ENCODE measurements around the gene REEP1. TPM values are rescaled to one million over a fixed set of nuclear protein-coding genes. Genes with fewer than 3 reads are reported as not detected.

Gene REEP1
- total and polyA plus RNA-seq, 2 of the 4 experiments (the other 2 are of a cell fraction): under 0.01 to 0.03 TPM

DNA sequence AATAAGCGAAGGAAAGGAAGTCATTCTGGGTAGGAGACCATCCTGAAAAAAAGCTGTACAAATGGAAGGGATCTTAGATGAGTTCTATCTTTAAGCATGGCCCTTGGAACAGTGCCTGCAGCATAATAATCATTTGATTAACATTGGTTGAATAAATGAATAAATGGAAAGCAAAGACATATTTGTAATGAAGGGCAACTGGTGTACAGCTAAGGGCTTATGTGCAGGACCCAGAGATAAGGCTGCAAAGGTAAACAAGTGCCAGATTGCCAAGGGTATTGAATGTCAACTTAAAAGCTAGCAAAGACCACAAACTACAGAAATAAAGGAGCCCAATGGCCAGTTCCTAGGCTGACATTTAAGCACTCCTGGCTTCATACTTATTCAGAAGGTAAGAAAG, 161.6 kb downstream of the REEP1 start:
- Histone ChIP-seq H3K36me3 (ENCODE audit: control insufficient read depth, insufficient read depth, low read length) (peaks cover 28% of the 10 kb centered on the region), H3K79me1 (ENCODE audit: low read depth in 1 of 2, low read length in 2 of 2) (peaks cover 14 to 26% of the 10 kb centered on the region in 2 experiments), H3K9me1 (ENCODE audit: insufficient read depth, low read length) (no peaks in the 10 kb centered on the region; the same call in 1 of the 2 replicates), H4K91ac (ENCODE audit: insufficient read depth, low read depth, low read length) (no peak overlapping the region), H2BK20ac (ENCODE audit: low read depth, low read length) (no peak overlapping the region), H2AFZ (replicated peaks; ENCODE audit: low read length, poor library complexity) (no peak overlapping the region), H2BK15ac (ENCODE audit: low read depth, low read length) (no peak overlapping the region), H3K4me3 (ENCODE audit: insufficient read depth, low read depth, low read length) (no peak overlapping the region), H2AK5ac (ENCODE audit: low read depth, low read length) (no peak overlapping the region), H2AK9ac (replicated peaks; ENCODE audit: low read depth, low read length, poor library complexity) (no peak overlapping the region), H3K9me3 (ENCODE audit: control insufficient read depth, insufficient read depth, low read length) (no peaks in the 10 kb centered on the region), H3K4me2 (ENCODE audit: low read depth, low read length) (no peak overlapping the region), H2BK5ac (ENCODE audit: low read depth, low read length, poor library complexity, severe bottlenecking) (no peak overlapping the region), H3K18ac (ENCODE audit: low read depth, low read length) (no peak overlapping the region), H4K5ac (ENCODE audit: low read depth, low read length) (no peak overlapping the region), H3K9ac (ENCODE audit: low read depth, low read length) (no peak overlapping the region), H3K27ac (ENCODE audit: insufficient read depth, low read length) (no peak overlapping the region), H3K56ac (ENCODE audit: extremely low read depth, insufficient read depth, low read length) (no peak overlapping the region), H3K27me3 (ENCODE audit: control insufficient read depth, insufficient read depth, low read length) (no peaks in the 10 kb centered on the region), H2BK120ac (ENCODE audit: low read depth, low read length) (no peak overlapping the region), H3K23ac (ENCODE audit: low read depth, low read length) (no peak overlapping the region), H3K14ac (replicated peaks; ENCODE audit: low read depth, low read length) (no peak overlapping the region), H4K20me1 (ENCODE audit: insufficient read depth, low read length) (no peaks in the 10 kb centered on the region; the same call in 1 of the 2 replicates), H3K4me1 (ENCODE audit: control insufficient read depth, insufficient read depth, low read length) (0 out of 2 replicates have a peak, but pooled peaks cover 1% of the 10 kb centered on the region), H3K4ac (ENCODE audit: low read depth, low read length) (no peak overlapping the region), H4K8ac (ENCODE audit: low read depth in 2 of 2, low read length in 2 of 2) (no peak overlapping the region)
- 100% methylated on average over 1 of the region's 1 CpG; no CpG with 5 or more reads in 1 of the 2 experiments for WGBS, 2 experiments (ENCODE audit: extremely low coverage in 2 of 2, insufficient read length in 1 of 2)
- ATAC-seq (ENCODE audit: low read depth) (no peak), DNase-seq (no peak)
- ChIA-PET CTCF (no interaction called here), POLR2A (ENCODE audit: unreplicated experiment) (no interaction called here)
- no TSS peak for BruUV-seq (replicated peaks)
- dilution Hi-C loops (cut with HindIII; ENCODE audit: low sequenced_read_pairs, unreplicated experiment) (no loop called here), intact Hi-C loops (cut with micrococcal nuclease) (no loop called here), in situ Hi-C loops (cut with MboI; ENCODE audit: low sequenced_read_pairs) (no loop called here)
- TF ChIP-seq RFX5 (IDR thresholded peaks at IDR 0.05; ENCODE audit: low read depth, low read length) (no peak), FOS (IDR thresholded peaks at IDR 0.05; ENCODE audit: low read depth, low read length) (no peak), NFE2L2 (IDR thresholded peaks at IDR 0.05; ENCODE audit: low read depth, low read length) (no peak), CTCF (conservative IDR thresholded peaks at IDR 0.05; ENCODE audit: low read depth, low read length) (no peak), RCOR1 (IDR thresholded peaks at IDR 0.05; ENCODE audit: insufficient replicate concordance, low read length) (no peak), CHD1 (IDR thresholded peaks at IDR 0.05; ENCODE audit: low read depth, low read length) (no peak), SMC3 (IDR thresholded peaks at IDR 0.05; ENCODE audit: low read depth, low read length) (no peak), BHLHE40 (IDR thresholded peaks at IDR 0.05; ENCODE audit: low read depth, low read length) (no peak), CEBPB (IDR thresholded peaks at IDR 0.05; ENCODE audit: low read depth, low read length) (no peak), RAD21 (IDR thresholded peaks at IDR 0.05; ENCODE audit: low read length) (no peak), MXI1 (IDR thresholded peaks at IDR 0.05; ENCODE audit: borderline replicate concordance, low read depth, low read length) (no peak), MAZ (IDR thresholded peaks at IDR 0.05; ENCODE audit: borderline replicate concordance, low read depth, low read length) (no peak), POLR2A (IDR thresholded peaks at IDR 0.05; ENCODE audit: low read depth, low read length) (no peak), MAFK (IDR thresholded peaks at IDR 0.05; ENCODE audit: low read depth, low read length) (no peak)
- TF ChIP-seq, protein P1, sequence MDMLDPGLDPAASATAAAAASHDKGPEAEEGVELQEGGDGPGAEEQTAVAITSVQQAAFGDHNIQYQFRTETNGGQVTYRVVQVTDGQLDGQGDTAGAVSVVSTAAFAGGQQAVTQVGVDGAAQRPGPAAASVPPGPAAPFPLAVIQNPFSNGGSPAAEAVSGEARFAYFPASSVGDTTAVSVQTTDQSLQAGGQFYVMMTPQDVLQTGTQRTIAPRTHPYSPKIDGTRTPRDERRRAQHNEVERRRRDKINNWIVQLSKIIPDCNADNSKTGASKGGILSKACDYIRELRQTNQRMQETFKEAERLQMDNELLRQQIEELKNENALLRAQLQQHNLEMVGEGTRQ (IDR thresholded peaks at IDR 0.05; ENCODE audit: low read depth, low read length): no peak

All from IMR-90 (cell line).